ENCODE results near the gene GATAD1. TPM values are rescaled to one million over a fixed set of nuclear protein-coding genes. Genes with fewer than 3 reads are reported as not detected.
A peak's percentile ranks its signal among the peaks of the same experiment; 100 is the strongest.

The GATAD1 gene
- total and polyA plus RNA-seq, 10 of the 15 experiments (the other 5 are each of a cell fraction or from before 2014, with no cell fraction given) = 5.5 to 45.2 (median 14.2) TPM

DNA sequence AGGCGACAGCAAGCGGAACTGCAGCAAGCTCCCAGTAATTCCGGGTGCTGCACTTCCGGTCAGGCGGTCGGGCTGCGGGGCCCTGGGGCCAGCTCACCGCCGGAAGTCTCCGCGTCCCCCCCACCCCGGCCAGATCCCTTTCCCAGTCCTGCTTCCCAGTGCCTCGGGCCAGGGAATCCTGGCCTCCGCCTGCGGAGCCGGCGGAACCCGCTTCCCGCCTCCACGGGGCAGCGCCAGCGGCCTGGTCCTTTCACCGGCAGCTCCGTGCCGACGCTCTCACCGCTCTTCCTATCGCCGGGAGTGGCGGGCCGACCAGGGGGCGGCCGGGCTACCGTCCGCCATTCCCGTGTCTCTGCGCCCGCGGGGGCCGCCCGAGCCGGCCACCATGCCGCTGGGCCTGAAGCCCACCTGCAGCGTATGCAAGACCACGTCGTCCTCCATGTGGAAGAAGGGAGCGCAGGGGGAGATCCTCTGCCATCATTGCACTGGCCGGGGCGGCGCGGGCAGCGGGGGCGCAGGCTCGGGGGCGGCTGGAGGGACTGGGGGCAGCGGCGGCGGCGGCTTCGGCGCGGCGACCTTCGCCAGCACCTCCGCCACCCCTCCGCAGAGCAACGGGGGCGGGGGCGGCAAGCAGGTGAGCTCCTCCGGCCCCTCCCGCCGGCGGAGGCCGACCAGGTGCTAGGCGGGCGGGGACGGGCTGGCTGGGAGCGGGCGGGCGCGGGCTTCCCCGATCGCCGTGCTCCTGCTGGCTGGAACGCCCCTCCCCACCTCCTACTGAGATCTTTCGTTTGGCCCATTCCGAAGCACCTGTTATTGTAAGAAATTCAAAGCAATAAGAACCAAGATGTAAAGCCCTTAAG is at the start of gene GATAD1 (continued):
- TF ChIP-seq ZBTB40 (IDR thresholded peaks at IDR 0.05; ENCODE audit: borderline replicate concordance) (peak; percentile 91), JUND (IDR thresholded peaks at IDR 0.05; ENCODE audit: low read depth, low read length) (no peak), NRF1 (conservative IDR thresholded peaks at IDR 0.05; ENCODE audit: low read depth, low read length) (no peak), DPF2 (IDR thresholded peaks at IDR 0.05) (peak; percentile 70), JUNB (IDR thresholded peaks at IDR 0.05) (no peak), CBX5 (IDR thresholded peaks at IDR 0.05; ENCODE audit: low read depth) (no peak; the same call in 1 of the 2 replicates), ZNF217 (IDR thresholded peaks at IDR 0.05) (no peak), WRNIP1 (IDR thresholded peaks at IDR 0.05; ENCODE audit: borderline replicate concordance, low read depth, low read length) (no peak), SIN3A (IDR thresholded peaks at IDR 0.05; ENCODE audit: low read depth, low read length) (peak; percentile 71), ETV6 (conservative IDR thresholded peaks at IDR 0.05 in 1 of 2, IDR thresholded peaks at IDR 0.05 in 1 of 2; ENCODE audit: borderline replicate concordance in 1 of 2, low read depth in 1 of 2) (no peak), SMAD1 (IDR thresholded peaks at IDR 0.05; ENCODE audit: low read depth, partially characterized antibody) (no peak), GABPA (IDR thresholded peaks at IDR 0.05; ENCODE audit: low read depth) (peak; percentile 90), PML (IDR thresholded peaks at IDR 0.05; ENCODE audit: low read length) (no peak), YBX1 (IDR thresholded peaks at IDR 0.05) (no peak), SP1 (IDR thresholded peaks at IDR 0.05; ENCODE audit: low read depth, low read length) (peak; percentile 12), MYC (IDR thresholded peaks at IDR 0.05; ENCODE audit: insufficient read depth, insufficient read length, insufficient replicate concordance, low read length, severe bottlenecking) (no peak), CHD4 (IDR thresholded peaks at IDR 0.05) (no peak), SMARCA5 (IDR thresholded peaks at IDR 0.05) (peak; percentile 45; the same call in 1 of the 2 replicates), LARP7 (IDR thresholded peaks at IDR 0.05) (peak; percentile 82), ZNF24 (IDR thresholded peaks at IDR 0.05) (no peak)
- TF ChIP-seq, protein P1, sequence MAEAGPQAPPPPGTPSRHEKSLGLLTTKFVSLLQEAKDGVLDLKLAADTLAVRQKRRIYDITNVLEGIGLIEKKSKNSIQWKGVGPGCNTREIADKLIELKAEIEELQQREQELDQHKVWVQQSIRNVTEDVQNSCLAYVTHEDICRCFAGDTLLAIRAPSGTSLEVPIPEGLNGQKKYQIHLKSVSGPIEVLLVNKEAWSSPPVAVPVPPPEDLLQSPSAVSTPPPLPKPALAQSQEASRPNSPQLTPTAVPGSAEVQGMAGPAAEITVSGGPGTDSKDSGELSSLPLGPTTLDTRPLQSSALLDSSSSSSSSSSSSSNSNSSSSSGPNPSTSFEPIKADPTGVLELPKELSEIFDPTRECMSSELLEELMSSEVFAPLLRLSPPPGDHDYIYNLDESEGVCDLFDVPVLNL (IDR thresholded peaks at IDR 0.05; ENCODE audit: low read depth, low read length) = no peak

All from GM12878 (cell line).